OCI-LY3 (cell line): ENCODE data around the gene CADPS2.

ENCODE experiments used
- CTCF ChIP-seq: fragments of 200-600, 300-600 bp; sonication (generic); IDR thresholded peaks from 2 replicates; pipeline ENCODE4 v1.5.1; 2014; ENCODE audit warnings: antibody characterized with exemption, low read length, low read depth
- EZH2phosphoT487 ChIP-seq: fragments of 200-600 bp; shearing (Covaris generic); IDR thresholded peaks from 2 replicates; pipeline ENCODE4 v1.6.1; 2018; ENCODE audit warnings: antibody characterized with exemption, mixed run types, low read depth

- TF ChIP-seq CTCF: no peak
- TF ChIP-seq EZH2phosphoT487: no peak
Measured at GRCh38 chr7:122595885-122596284, 290.4 kb downstream of the CADPS2 start.
